Hematopoietic multipotent progenitor cell treated with erythropoietin and hydrocortisone succinate and interleukin-3 and kit ligand, for 17 days (in vitro differentiated cells): ENCODE data around the gene NTRK1.

Experiments
- DNase-seq: peaks from one replicate; pipeline ENCODE4 v3.0.0-alpha.2; 2015; ENCODE audit warnings: low spot score

Gene NTRK1

DNA sequence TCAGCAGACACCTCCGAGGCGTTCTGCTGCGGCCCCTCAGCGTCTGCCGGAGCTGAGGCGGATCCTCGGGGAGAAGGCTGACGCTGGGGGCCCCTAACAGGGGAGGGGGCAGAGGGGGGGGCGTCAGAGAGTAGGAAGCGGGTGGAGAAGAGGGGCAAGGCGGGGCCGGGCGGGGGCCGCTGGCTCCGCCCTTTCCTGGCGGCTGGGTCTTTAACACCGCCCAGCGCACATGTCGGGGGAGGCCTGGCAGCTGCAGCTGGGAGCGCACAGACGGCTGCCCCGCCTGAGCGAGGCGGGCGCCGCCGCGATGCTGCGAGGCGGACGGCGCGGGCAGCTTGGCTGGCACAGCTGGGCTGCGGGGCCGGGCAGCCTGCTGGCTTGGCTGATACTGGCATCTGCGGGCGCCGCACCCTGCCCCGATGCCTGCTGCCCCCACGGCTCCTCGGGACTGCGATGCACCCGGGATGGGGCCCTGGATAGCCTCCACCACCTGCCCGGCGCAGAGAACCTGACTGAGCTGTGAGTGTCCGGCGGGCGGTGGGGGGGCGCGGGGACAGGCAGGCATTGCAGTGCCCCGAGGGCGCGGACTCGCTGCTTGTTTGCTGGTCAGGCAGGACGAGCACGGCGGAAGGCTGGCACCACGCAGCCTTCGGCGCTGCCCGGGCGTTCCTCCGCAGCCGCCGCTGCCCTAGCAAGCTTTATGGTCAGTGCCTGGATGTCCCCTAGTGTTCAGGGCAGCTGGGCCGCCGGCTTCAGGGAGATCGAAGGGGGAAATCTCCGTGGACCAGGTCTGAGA is at the start of gene NTRK1:
Gene NTRK1, plus strand, starts transcription at position 238 of the 796 bp plus-strand sequence. Its CDS starts 70 bp downstream, at position 308.
- DNase-seq: peak; percentile 24

DNA sequence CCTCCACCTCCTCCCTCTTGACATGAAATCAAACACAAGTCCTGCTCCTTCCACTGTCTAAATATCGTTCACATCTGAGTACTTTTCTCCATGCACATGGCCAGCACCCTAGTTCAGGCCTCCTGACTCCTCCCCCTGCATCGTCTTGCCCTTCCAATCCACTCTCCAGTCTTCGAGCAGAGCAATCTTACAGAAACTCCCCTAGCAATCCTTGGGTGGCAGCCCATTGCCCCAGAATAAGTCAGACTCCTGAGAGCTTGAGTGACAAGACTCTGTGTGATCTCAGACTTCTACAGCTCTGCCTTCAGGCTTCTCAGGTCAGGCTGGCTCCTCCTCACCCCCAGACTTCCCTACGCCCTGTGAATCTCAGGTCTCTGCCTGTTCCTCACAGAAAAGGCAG is 49.5 kb upstream of the NTRK1 start:
- no peak for DNase-seq

- DNase-seq: no peak
Observed at GRCh38 chr1:156812293-156812990, 48.2 kb upstream of the NTRK1 start.

DNA sequence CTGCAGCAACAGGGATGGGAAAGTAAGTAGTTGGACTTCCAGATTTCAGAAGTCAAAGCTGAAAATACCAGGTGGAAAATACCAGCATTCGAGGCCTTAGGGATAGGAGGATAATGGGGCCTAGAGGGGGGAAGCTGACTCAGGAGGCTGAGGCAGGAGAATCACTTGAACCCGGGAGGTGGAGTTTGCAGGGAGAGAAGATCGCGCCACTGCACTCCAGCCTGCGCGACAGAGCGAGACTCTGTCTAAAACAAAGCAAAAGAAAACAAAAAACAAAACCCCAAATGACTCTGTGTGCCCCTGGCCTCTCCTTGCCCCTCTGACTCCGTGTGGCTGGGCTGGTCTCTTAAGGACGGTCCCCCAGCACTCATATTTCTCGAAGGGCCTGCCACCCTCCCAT is 47.4 kb upstream of the NTRK1 start:
- DNase-seq: no peak

DNA sequence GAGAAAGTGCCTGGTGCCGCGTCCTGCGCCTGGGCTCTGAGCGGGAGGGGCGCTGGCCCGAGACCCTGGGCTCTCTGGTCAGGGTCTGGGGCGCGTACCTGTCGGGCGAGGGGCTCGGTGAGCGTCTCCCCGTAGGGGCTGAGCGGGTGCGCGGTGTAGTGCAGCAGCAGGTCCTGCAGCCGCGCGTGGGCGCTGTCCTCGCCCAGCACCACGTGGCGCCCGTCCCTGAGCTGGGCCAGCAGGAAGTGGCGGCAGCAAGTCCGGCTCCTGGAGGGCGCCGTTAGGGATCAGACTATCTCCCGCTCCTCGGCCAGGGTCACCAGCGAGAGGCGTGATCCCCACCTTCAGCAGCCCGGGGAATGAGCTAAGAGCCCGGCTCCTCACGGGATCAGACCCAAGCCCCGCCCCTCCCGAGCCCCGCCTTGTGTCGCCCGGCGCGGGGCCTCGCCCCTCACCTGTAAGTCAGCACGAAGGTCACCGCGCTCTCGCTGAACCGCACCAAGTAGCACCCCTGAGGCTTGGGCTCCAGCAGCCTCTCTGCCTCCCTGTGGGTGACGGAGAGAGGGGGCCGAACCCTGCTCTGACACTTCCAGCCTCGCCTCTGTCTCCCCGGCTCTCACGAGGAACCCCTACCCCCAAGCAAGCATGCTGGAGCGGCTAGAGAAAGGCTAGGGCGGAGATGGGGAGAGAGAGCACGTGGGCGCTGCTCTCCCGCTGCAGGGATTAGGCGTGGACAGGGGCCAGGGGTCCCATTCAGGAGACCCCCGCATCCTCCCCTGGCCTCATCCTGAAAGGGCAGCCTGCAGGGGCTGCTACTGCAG is 46.7 kb upstream of the NTRK1 start:
- no peak for DNase-seq

GRCh38 chr1:156814571-156815260 is 45.9 kb upstream of the NTRK1 start:
- DNase-seq: no peak

GRCh38 chr1:156815307-156815826 is 45.3 kb upstream of the NTRK1 start:
- DNase-seq: no peak

- no peak for DNase-seq
Observed at GRCh38 chr1:156815961-156816422, 44.7 kb upstream of the NTRK1 start.

- no peak for DNase-seq
Observed at GRCh38 chr1:156816561-156817328, 43.9 kb upstream of the NTRK1 start, which contains the start of gene SH2D2A. Gene SH2D2A (minus strand): TSS chr1:156816848. CDS start chr1:156816708, 140 bp downstream.

GRCh38 chr1:156821801-156822200 is 38.9 kb upstream of the NTRK1 start:
- no peak for DNase-seq

- no peak for DNase-seq
Observed at GRCh38 chr1:156822680-156823079, 38.0 kb upstream of the NTRK1 start.

DNA sequence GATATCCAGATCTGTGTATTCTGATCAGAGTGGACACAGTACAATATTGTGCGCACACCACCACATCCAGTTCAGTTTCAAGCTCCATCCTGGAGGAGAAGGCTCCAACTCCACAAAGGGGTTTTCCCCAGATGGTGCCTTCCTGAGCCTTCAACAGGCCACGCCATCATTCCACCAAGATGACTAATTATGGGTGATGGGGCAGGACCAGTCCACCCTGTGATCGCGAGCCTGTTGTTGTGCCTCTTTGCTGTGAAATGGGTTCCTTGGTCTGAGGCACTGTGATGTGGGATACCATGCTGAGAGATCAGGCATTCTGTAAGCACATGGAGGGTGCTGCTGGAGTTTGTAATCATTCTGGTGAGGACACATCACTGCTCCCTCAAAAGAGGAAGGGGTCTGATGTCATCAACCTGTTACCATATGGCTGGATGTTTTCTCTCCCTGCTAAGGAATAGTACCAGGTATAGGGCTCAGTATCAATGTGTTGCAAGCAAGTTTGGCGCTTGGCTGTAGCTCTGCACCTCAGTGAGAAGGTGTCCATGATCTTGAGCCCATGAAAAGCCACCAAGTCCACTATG is 37.4 kb upstream of the NTRK1 start:
- no peak for DNase-seq

- no peak for DNase-seq
Observed at GRCh38 chr1:156826630-156827029, 34.0 kb upstream of the NTRK1 start.

DNA sequence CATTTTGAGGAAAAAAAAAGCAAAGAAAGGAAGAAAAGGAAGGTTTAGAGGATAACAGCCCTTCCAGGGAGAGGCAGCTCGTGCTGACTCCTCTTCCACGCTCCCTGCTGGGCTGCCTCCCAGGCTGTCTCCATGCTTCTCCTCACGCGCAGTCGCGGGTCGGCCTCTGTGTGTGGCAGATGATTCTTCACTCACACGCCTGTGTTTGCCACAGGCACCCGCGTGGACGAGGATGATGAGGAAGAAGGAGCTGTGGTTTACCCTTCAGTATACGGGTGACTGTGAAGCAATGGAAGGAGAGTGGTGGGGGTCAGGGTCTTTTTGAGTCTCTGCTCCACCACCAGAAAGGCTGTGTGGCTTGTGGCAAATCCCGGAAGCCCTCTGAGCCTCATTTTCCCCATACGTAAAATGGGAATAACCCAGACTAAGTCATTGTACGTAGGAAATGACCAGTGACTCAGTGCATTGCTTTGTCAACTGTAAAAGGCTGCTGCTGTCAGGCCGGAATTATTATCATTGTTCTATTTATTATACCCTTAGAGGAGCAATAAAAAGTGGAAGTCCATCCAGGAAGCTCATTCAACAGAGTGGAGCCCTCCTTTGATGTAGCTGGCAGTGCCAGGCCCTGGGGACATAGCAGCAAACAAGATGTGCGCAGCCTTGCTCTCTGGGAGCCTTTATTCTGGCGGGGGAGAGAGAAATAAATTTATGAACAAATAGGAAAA is 32.1 kb upstream of the NTRK1 start:
- no peak for DNase-seq

DNA sequence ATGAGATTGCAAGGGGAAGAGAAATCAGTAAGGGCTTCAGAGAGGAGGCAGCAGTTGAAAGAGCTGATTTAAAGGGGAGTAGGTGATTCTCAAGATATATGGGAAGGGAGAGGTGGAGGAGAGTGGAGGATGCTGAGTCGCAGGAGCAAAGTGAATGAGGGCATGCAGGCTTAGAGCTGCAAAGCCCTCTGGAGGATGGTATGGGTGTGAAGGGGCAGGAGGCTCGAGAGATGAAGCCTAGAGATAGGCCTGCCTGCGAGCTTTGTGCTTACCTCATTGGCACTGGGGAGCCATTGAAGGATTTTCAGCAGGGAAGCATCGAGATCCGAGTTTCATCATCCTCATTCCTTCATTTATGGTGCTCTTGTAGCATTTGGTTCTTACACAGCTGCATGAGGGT is 28.2 kb upstream of the NTRK1 start:
- DNase-seq: no peak

- DNase-seq: no peak
Observed at GRCh38 chr1:156833603-156834002, 27.1 kb upstream of the NTRK1 start.

DNA sequence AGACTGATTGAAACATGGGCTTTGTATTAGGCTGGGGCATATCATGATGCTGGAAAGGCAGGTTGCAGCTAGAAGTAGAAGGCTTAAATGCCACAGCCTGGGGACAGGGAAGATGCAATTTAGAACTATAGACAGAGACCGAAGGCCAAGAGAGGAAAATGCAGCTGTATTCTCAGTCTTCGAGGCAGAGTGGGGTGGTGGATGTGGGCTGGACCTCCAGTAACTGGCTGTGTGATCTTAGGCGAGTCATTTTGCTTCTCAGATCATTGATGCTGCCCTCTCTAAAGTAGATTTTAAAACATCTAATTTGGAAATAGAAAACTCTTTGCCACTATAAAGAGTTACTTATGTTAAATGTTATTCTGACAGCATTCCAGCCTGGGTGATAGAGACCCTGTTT is 26.3 kb upstream of the NTRK1 start:
- no peak for DNase-seq

- no peak for DNase-seq
Observed at GRCh38 chr1:156836041-156836654, 24.5 kb upstream of the NTRK1 start.

DNA sequence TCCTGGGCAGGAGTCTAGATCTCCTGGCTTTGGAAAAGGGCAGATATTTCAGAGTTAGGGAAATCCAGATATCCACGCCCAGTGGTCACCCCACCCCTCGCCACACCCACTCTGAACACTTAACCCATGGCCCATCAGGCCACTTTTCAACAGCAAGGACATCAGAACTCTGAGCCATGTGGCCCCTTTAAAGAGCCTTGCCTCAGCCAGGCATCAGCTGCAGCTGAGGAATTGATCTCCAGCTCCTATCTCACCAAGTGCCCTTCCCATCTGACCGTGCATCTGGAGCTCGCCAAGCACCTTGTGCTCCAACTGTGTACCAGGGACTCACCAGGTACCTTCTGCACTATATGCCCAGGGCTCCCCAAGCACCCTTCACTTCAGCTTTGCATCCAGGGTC is 23.8 kb upstream of the NTRK1 start:
- no peak for DNase-seq
